Right atrium auricular region (tissue), 2 donors: ENCODE measurements around the gene TEDC2. TPM values are rescaled to one million over a fixed set of nuclear protein-coding genes. Genes with fewer than 3 reads are reported as not detected.
A peak's percentile ranks its signal among the peaks of the same experiment; 100 is the strongest.

Experiments
- DNase-seq: peaks from one replicate; pipeline ENCODE4 v3.0.0-alpha.2; 2019; ENCODE audit warnings: low spot score
- H3K27ac ChIP-seq, 2 donors: fragments of 200-600 bp; sonication (generic); 1 replicate in 1 of 2; 2 replicates in 1 of 2; pipeline ENCODE4 v1.5.1; 2016 to 2019
- H3K27me3 ChIP-seq, 2 donors: fragments of 200-600 bp; sonication (generic); one replicate each; pipeline versions ENCODE4 v1.5.1 to v1.6.0; 2017 to 2019
- H3K36me3 ChIP-seq: fragments of 200-600 bp; sonication (generic); one replicate; pipeline ENCODE4 v1.5.1; 2016
- H3K4me1 ChIP-seq, 2 donors: fragments of 200-600 bp; sonication (generic); one replicate each; pipeline versions ENCODE4 v1.5.1 to v1.6.0; 2017 to 2019
- H3K4me3 ChIP-seq, 2 donors: fragments of 200-600 bp; sonication (generic); 1 replicate in 1 of 2; 2 replicates in 1 of 2; pipeline ENCODE4 v1.5.1; 2017 to 2019; ENCODE audit warnings: mild to moderate bottlenecking in 1 of 2, moderate library complexity in 1 of 2
- H3K9me3 ChIP-seq, 2 donors: fragments of 200-600 bp; sonication (generic); one replicate each; pipeline ENCODE4 v1.5.1; 2019
- CTCF ChIP-seq, 2 donors: fragments of 200-600 bp; sonication (generic); IDR thresholded peaks; one replicate each; pipeline ENCODE4 v1.5.1; 2019; ENCODE audit warnings: antibody characterized with exemption in 2 of 2
- total RNA-seq, 2 donors: library from RNA; depleted of rRNA; stranded (reverse); fragments of >200 nt; gene quantifications; one replicate each; pipeline ENCODE4 v1.1.0, GENCODE V29; 2016

The TEDC2 gene, protein sequence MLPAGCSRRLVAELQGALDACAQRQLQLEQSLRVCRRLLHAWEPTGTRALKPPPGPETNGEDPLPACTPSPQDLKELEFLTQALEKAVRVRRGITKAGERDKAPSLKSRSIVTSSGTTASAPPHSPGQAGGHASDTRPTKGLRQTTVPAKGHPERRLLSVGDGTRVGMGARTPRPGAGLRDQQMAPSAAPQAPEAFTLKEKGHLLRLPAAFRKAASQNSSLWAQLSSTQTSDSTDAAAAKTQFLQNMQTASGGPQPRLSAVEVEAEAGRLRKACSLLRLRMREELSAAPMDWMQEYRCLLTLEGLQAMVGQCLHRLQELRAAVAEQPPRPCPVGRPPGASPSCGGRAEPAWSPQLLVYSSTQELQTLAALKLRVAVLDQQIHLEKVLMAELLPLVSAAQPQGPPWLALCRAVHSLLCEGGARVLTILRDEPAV
- 1 to 10 TPM in 1 of 2 donors, under 1 TPM in 1; 0.63 to 4.1 TPM for total RNA-seq

DNA sequence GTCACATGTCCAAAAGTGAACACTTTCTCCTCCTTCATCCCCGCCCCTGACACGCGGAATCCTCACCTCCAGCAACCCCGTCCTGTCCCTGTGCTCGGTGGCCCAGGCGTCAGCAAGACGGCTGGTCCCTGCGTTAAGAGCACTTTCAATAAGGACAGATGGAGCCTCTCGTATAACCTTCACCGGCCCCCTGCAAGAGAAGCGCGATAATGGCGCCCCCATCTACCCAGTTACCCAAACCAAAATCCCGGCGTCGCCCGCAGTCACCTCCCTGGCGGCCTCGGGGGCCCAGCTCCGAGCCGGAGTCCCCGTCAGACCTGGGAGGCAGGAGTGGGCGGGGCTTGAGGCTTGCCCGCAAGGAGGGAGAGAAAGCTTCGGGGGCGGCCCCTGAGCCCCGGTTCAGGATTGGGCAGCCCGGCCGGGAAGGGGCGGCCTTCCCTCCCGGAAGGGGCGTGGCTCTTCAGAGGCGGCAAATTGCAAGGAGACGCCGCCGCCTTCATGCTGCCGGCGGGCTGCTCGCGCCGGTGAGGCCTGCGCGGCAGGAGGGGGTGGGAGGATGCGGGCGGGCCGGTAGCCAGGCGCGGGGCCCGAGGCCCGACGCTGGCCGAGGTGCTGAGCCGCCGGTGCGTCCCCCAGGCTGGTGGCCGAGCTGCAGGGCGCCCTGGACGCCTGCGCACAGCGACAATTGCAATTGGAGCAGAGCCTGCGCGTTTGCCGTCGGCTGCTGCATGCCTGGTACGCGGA, at the start of gene TEDC2:
TSS of gene TEDC2 (plus strand) at position 463 of the 744 bp plus-strand sequence. CDS start at position 499, 36 bp downstream.
- H3K36me3 ChIP-seq, result no peaks in the 10 kb centered on the region
- no peaks in the 10 kb centered on the region for H3K9me3 ChIP-seq
- no peak for TF ChIP-seq CTCF (IDR thresholded peaks at IDR 0.05)
- H3K4me3 ChIP-seq, result peak within 1 kb of the TSS; percentile 43 to 60
- H3K27me3 ChIP-seq, result no peaks in the 10 kb centered on the region
- DNase-seq, result peak; percentile 95
- peaks cover 0 to 19% of the 10 kb centered on the region in 2 donors for H3K4me1 ChIP-seq
- H3K27ac ChIP-seq, result peak within 1 kb of the TSS; percentile 37 to 65

- Histone ChIP-seq H3K36me3 (no peaks in the 10 kb centered on the region), H3K4me1 (no peaks in the 10 kb centered on the region), H3K27me3 (no peaks in the 10 kb centered on the region), H3K9me3 (no peaks in the 10 kb centered on the region), H3K4me3 (no peak overlapping the region), H3K27ac (no peak overlapping the region)
- no peak for TF ChIP-seq CTCF (IDR thresholded peaks at IDR 0.05)
- no peak for DNase-seq
These were observed 44.8 kb upstream of the TEDC2 start for GRCh38 chr16:2415085-2415484.

DNA sequence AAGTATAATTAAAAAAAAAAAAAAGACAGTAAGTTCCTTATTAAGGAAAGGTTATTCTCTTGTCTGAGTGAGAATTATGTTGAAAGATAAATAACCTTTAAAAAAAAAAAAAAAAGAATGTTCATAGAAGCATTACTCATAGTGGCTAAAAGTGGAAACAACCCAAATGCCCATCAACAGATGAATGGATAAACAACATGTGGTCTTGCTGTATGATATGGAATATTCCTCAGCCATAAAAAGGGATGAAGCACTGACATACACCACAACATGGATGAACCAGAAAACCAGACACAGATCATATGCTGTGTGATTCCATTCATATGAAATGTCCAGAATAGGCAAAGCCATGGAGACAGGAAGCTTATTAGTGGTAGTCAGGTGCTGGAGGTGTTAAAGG, 39.9 kb upstream of the TEDC2 start:
- Histone ChIP-seq H3K4me1 (no peaks in the 10 kb centered on the region), H3K4me3 (no peak overlapping the region), H3K27me3 (no peaks in the 10 kb centered on the region), H3K36me3 (no peaks in the 10 kb centered on the region), H3K9me3 (no peaks in the 10 kb centered on the region), H3K27ac (no peak overlapping the region)
- DNase-seq, result no peak
- no peak for TF ChIP-seq CTCF (IDR thresholded peaks at IDR 0.05)

GRCh38 chr16:2422123-2422867, 37.6 kb upstream of the TEDC2 start:
- H3K9me3 ChIP-seq, result no peaks in the 10 kb centered on the region
- H3K4me3 ChIP-seq, result no peak overlapping the region
- TF ChIP-seq CTCF (IDR thresholded peaks at IDR 0.05), result no peak
- no peaks in the 10 kb centered on the region for H3K27me3 ChIP-seq
- no peak overlapping the region for H3K27ac ChIP-seq
- H3K4me1 ChIP-seq, result no peaks in the 10 kb centered on the region
- no peak for DNase-seq
- no peaks in the 10 kb centered on the region for H3K36me3 ChIP-seq

DNA sequence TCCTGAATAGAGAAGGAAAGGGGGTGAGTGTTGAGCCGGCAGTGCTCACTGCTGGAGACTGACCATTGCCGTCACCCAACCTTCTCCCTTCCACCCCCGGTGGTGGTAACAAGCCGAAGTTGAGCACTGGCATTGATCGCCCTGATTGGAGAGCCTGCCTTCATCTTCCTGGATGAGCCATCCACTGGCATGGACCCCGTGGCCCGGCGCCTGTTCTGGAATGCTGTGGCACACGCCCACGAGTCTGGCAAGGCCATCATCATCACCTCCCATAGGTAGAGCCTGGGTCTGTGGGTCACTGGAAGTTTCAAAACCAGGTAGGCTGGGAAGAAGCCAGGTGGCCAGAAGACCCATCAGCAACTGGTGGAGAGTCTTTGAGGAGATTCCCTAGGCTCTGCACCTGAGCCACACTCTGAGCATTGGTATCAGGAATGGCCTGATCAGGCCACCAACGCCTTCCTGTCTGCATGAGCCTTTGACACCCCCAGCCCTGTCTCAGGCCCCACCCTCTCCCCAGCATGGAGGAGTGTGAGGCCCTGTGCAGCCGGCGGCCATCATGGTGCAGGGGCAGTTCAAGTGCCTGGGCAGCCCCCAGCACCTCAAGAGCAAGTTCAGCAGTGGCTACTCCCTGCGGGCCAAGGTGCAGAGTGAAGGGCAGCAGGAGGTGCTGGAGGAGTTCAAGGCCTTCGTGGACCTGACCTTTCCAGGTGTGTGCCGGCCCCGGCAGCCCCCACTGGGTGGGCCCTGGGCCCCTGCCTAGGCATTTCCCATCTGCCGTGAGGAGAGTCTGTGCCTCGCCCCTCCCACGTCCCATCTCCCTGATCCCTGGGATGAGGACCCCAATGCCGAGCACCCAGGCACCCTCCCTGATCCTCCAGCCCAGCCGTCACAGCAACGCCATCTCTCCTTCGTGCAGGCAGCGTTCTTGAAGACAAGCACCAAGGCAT, 35.6 kb upstream of the TEDC2 start:
- no peak for DNase-seq

More for the DNA sequence above, 35.6 kb upstream of the TEDC2 start:
- Histone ChIP-seq H3K27me3 (no peaks in the 10 kb centered on the region), H3K9me3 (no peaks in the 10 kb centered on the region), H3K4me3 (no peak overlapping the region), H3K27ac (no peak overlapping the region), H3K36me3 (no peaks in the 10 kb centered on the region), H3K4me1 (no peaks in the 10 kb centered on the region)
- no peak for TF ChIP-seq CTCF (IDR thresholded peaks at IDR 0.05)
